T-helper 17 cell (primary cell): ENCODE results near the gene MT3. TPM values are rescaled to one million over a fixed set of nuclear protein-coding genes. Genes with fewer than 3 reads are reported as not detected.
A peak's percentile ranks its signal among the peaks of the same experiment; 100 is the strongest.

Experiments
- ATAC-seq: fragments of 150-1000 bp; cut with Tn5 transposase; 2 replicates; pipeline ENCODE4 v1.10.0; 2021; ENCODE audit warnings: mild to moderate bottlenecking, moderate library complexity
- DNase-seq, 3 donors: peaks; one replicate each; pipeline versions ENCODE4 v3.0.0 to v3.0.0-alpha.2; 2020 to 2021
- H3K9me3 ChIP-seq: one replicate; pipeline ENCODE4 v1.7.0; 2013; ENCODE audit warnings: low read length, mild to moderate bottlenecking; ENCODE audit not compliant: control insufficient read depth, poor library complexity, severe bottlenecking
- H3K27ac Mint-ChIP-seq: one replicate; pipeline ENCODE4 v1.8.0; 2022; ENCODE audit warnings: mild to moderate bottlenecking, moderate library complexity, mixed read lengths
- H3K27me3 Mint-ChIP-seq: one replicate; pipeline ENCODE4 v1.8.0; 2022; ENCODE audit warnings: mixed read lengths
- H3K36me3 Mint-ChIP-seq: one replicate; pipeline ENCODE4 v1.8.0; 2022; ENCODE audit warnings: low read depth, mixed read lengths
- H3K4me1 Mint-ChIP-seq: one replicate; pipeline ENCODE4 v1.8.0; 2022; ENCODE audit warnings: mild to moderate bottlenecking, mixed read lengths
- H3K4me3 Mint-ChIP-seq: one replicate; pipeline ENCODE4 v1.8.0; 2022; ENCODE audit warnings: mild to moderate bottlenecking, moderate library complexity, mixed read lengths
- total RNA-seq, 4 donors: library from RNA in 2 of 4; stranded (reverse) in 2 of 4; gene quantifications; one replicate each; pipeline ENCODE4 v1.2.3 and lab custom pipeline; 2022 to 2026

MT3 gene
- total RNA-seq, 2 donors from 2014 or later: not detected

DNA sequence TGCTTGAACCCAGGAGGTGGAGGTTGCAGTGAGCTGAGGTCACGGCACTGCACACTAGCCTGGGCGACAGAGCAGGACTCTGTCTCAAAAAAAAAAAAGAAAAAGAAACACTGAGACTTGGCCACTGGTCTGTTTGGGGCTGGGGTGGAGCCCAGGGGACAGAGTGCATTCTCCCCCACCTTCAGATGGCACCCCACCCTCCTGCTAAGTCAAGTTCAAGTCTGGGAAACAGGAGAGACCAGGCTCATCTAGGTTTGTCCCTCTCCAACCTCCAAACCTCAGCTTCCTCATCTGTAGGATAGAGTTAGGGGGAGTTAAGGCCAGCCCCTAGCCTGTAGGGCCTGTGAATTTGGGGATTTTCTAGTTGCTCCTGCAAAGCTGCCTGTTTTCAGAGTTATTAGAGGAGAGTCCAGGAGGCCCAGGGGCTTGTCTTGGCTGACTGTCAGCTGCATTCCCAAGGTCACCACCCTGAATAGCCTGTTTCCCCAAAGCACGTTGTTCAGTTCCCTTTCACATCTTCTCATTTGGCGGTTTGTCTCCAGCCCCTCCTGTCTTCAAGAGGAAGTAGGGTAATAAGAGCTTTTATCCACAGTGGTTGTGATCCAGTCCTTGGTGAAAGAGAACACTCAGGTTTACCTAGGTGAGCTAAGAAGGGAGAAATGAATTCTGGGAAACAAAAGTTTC is 2.2 kb downstream of the MT3 start:
- H3K9me3 ChIP-seq: no peaks in the 10 kb centered on the region
- H3K36me3 Mint-ChIP-seq: peaks cover 8% of the 10 kb centered on the region
- H3K27ac Mint-ChIP-seq: no peak overlapping the region
- peaks cover 45% of the 10 kb centered on the region for H3K27me3 Mint-ChIP-seq
- no peak for ATAC-seq
- no peak for DNase-seq
- no peak overlapping the region for H3K4me3 Mint-ChIP-seq
- H3K4me1 Mint-ChIP-seq: peaks cover 17% of the 10 kb centered on the region

DNA sequence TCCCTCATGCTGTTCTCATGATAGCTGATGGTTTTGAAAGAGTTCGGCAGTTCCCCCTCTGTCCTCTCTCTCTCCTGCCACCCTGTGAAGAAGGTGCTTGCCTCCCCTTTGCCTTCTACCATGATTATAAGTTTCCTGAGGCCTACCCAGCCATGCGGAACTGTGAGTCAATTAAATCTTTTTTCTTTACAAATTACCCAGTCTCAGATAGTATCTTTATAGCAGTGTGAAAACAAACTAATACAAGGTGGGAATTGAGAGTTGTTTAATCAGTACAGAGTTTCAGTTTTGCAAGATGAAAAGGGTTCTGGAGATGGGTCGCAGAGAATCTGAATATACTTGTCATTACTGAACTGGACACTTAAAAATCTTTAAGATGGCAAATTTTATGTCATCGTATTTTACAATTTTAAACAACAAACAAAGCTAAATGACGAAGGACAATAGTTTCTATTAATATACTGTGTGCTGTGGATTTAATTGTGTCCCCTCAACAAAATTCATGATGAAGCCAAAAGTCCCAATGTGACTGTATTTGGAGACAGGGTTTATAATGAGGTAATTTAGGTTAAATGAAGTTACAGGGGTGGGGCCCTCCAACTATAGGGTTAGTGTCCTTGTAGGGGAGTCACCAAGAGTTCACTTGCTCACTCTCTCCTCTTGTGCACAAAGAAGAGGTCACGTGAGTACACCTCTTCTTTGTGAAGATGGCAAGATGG is 4.4 kb downstream of the MT3 start:
- no peaks in the 10 kb centered on the region for H3K9me3 ChIP-seq
- Mint-ChIP-seq H3K27ac (no peak overlapping the region), H3K4me3 (no peak overlapping the region), H3K36me3 (peaks cover 4% of the 10 kb centered on the region), H3K27me3 (peaks cover 30% of the 10 kb centered on the region), H3K4me1 (peaks cover 17% of the 10 kb centered on the region)
- no peak for ATAC-seq
- no peak for DNase-seq

DNA sequence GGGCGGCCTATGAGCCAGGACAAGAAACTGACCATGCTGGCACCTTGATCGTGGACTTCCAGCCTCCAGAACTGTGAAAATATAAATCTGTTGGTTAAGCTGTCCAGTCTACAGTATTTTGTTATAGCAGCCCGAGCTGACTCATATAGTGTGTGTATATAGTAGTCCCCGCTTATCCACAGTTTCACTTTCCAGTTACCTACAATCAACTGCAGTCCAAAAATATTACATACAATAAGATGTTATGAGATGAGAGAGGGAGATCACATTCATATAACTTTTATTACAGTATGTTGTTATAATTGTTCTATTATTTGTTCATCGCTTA is 4.9 kb downstream of the MT3 start:
- H3K9me3 ChIP-seq: no peaks in the 10 kb centered on the region
- Mint-ChIP-seq H3K4me1 (peaks cover 14% of the 10 kb centered on the region), H3K27me3 (peaks cover 26% of the 10 kb centered on the region), H3K27ac (no peak overlapping the region), H3K4me3 (no peak overlapping the region), H3K36me3 (peaks cover 2% of the 10 kb centered on the region)
- no peak for DNase-seq
- no peak for ATAC-seq

DNA sequence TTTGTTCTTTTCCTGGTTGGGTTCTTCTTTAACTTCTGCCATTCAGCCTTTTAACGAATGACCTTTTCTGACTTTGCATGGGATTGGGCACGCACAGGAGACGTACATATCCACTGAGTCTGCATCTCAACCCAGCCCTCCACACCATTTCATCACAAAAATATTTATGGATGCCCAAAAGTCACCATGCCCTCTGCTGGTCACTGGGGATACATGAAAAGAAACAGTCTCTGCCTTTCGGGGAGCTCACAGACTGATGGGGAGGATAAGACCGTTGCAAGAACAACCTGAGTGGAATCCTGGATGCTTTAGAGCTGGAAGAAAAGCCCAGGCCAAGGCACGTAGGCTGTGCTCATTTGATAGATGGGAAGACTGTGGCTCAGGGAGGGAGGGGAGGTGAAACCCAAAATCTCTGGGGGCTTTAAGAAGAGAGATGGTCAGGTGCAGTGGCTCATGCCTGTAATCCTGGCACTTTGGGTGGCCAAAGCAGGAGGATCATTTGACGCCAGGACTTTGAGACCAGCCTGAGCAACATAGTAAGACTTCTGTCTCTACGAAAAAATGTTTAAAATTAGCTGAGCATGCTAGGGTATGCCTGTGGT is 11.2 kb downstream of the MT3 start:
- Mint-ChIP-seq H3K27me3 (peaks cover 22% of the 10 kb centered on the region), H3K4me1 (peaks cover 9% of the 10 kb centered on the region), H3K4me3 (no peak overlapping the region), H3K36me3 (peaks cover 4% of the 10 kb centered on the region), H3K27ac (no peak overlapping the region)
- ATAC-seq (peak; percentile 71), DNase-seq (no peak)
- H3K9me3 ChIP-seq: no peaks in the 10 kb centered on the region

DNA sequence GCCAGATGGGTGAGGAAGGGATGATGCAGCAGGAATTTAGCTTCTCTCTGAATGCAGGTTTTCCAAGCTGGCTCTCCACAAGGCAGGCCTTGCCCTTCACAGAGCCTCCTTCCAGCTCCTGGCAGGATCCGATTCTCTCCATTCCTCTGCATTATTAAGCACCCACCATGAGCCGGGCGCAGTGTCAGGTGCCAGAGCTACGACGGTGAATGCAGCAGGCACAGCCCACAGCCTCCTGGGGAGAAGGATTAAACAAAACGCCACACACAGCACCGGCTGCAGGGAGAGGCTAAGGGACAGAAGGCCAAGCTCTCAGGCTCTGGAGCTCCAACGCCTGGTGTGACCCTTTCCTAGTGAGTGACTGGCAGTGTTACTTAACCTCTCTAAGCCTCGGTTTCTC is 12.0 kb downstream of the MT3 start:
- peaks cover 9% of the 10 kb centered on the region for H3K4me1 Mint-ChIP-seq
- ATAC-seq (no peak), DNase-seq (no peak)
- H3K4me3 Mint-ChIP-seq: no peak overlapping the region
- peaks cover 22% of the 10 kb centered on the region for H3K27me3 Mint-ChIP-seq
- H3K36me3 Mint-ChIP-seq: peaks cover 4% of the 10 kb centered on the region
- no peaks in the 10 kb centered on the region for H3K9me3 ChIP-seq
- H3K27ac Mint-ChIP-seq: no peak overlapping the region

DNA sequence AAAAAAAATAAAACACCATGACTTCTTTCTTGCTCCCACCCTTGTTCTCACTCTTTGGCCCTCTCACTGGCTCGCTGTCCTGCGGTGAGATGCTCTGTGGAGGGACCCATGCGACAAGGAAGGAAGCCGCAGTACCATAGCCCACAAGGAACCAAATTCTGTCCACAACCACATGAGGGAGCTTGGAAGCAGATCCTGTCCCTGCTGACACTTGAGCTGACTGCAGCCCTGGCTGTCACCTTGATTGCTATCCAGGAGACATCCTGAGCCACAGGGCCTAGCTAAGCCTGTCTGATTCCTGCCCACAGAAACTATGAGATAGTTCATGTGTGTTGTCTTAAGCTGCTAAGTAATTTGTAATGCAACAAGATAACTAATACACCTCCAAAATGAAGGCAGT is 14.3 kb downstream of the MT3 start:
- H3K27me3 Mint-ChIP-seq: peaks cover 22% of the 10 kb centered on the region
- H3K4me1 Mint-ChIP-seq: peaks cover 21% of the 10 kb centered on the region
- no peaks in the 10 kb centered on the region for H3K9me3 ChIP-seq
- H3K27ac Mint-ChIP-seq: no peak overlapping the region
- H3K36me3 Mint-ChIP-seq: peaks cover 4% of the 10 kb centered on the region
- DNase-seq (no peak), ATAC-seq (no peak)
- H3K4me3 Mint-ChIP-seq: no peak overlapping the region

DNA sequence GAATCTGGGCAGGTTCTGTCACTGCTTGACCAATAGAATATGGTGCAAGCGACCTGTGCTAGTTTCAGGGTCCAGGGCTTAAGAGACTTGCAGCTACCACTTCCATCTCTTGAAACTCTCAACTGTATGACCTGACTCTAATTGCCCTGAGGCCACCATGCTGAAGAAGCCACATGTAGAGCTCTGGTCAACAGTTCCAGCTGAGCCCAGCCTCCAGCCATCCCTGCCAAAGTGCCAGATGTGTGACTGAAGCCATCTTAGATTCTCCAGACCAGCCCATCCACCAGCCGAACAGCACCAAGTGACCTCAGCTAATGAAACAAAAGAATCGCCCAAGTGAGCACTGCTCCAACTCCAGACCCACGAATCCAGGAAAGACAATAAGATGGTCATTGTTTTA is 15.6 kb downstream of the MT3 start:
- DNase-seq (no peak), ATAC-seq (no peak)
- Mint-ChIP-seq H3K4me3 (no peak overlapping the region), H3K27me3 (peaks cover 22% of the 10 kb centered on the region), H3K36me3 (peaks cover 4% of the 10 kb centered on the region), H3K4me1 (peaks cover 33% of the 10 kb centered on the region), H3K27ac (no peak overlapping the region)
- no peaks in the 10 kb centered on the region for H3K9me3 ChIP-seq

DNA sequence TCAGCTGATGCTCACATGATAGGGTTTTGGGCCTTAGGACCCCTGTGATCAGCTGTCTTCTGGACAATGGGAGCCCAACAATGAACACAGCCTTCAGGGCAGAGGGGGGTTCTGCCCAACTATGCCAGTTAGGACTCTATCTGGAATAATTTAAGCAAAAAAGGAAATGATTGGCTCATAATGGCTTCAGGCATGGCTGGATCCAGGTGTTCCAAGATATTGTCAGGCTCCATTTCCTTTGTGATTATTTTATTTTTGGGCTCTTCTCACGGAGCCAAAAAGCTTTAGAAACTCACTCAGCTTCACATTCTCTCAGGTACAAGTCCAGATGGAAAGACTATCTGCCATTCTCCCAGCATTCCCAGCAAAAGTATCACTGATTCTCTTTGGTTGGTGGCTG is 16.1 kb downstream of the MT3 start:
- Mint-ChIP-seq H3K27ac (no peak overlapping the region), H3K27me3 (peaks cover 16% of the 10 kb centered on the region), H3K4me3 (no peak overlapping the region), H3K4me1 (peaks cover 34% of the 10 kb centered on the region), H3K36me3 (peaks cover under 1% of the 10 kb centered on the region)
- ATAC-seq: no peak
- no peaks in the 10 kb centered on the region for H3K9me3 ChIP-seq
- DNase-seq: no peak

DNA sequence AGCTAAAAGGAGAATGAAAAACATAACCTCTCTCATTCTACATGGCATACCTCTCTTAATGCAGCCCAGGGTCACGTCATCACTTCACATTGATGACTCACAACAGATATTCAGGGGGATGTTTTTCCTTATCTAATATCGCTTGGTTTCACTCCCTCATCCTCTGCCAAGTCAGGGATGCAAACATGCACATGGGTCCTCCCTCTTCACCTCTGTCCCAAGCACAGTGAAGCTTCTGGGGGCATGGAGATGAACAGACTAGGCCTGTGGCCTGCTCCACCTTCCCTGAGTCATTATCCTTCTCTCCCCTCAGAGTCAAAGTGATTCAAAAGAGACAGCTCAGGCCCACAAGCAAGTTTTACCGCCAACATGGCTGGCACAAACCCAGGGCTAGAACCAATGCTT is 16.7 kb downstream of the MT3 start:
- DNase-seq (no peak), ATAC-seq (no peak)
- no peaks in the 10 kb centered on the region for H3K9me3 ChIP-seq
- Mint-ChIP-seq H3K27me3 (peaks cover 10% of the 10 kb centered on the region), H3K27ac (peak overlapping the region; percentile 62), H3K4me1 (peaks cover 36% of the 10 kb centered on the region), H3K36me3 (no peaks in the 10 kb centered on the region), H3K4me3 (no peak overlapping the region)

DNA sequence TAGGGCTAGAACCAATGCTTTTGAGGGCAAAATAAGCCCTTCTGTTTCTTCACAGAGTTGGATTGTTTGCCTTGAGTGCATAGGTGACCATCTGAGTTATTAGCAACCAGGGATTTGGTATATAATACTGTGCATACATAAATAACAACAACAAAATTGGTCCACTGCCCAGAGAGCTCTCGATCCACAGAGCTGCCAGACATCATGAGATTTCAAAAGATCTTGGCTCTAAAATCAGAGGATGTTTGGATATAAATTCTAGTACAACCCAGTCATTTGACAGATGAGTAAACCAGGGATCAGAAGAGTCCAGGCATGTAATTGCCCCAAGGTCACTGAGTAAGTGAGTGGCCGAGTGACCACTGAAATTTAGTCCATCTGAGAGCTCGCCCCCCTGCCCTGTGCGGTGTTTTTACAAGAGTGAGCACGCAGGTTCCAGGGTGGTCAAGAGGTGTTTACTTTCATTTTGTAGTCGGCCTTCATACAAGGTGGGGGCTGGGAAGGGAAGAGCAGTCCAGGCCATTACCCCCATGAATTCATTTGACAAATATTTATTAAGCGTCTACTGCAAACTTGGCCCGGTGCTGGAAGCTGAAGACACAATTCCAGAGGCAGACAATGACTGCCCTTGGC is 17.3 kb downstream of the MT3 start:
- H3K36me3 Mint-ChIP-seq: no peaks in the 10 kb centered on the region
- peaks cover 40% of the 10 kb centered on the region for H3K4me1 Mint-ChIP-seq
- ATAC-seq: no peak
- H3K27me3 Mint-ChIP-seq: peaks cover 5% of the 10 kb centered on the region
- H3K9me3 ChIP-seq: no peaks in the 10 kb centered on the region
- peak overlapping the region; percentile 62 for H3K27ac Mint-ChIP-seq
- DNase-seq: no peak
- peak overlapping the region; percentile 50 for H3K4me3 Mint-ChIP-seq

DNA sequence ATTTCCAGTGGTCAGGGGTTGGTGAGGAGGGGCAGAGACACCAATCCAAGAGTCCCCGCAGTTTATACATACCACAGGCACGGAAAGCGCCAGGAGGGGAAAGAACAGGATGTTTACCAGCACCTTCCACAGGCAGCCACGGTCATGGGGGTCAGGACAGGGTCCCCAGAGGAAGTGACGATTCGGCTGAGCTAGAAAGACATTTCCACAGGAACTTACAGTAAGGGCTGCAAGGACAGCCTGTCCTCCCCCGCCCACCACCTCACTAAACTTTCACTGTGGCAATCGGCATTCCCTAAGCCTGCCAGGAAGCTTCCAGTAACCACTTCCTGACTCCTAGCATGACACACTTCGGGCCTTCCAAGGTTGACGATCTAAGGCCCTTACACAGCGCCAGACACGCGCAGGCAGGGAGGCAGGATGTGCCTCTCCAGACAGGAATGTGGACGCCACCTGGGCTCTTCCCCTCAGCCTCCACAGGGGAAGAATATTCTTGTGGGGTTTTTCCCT is 17.8 kb downstream of the MT3 start:
- H3K4me1 Mint-ChIP-seq: peaks cover 41% of the 10 kb centered on the region
- H3K4me3 Mint-ChIP-seq: peak overlapping the region; percentile 97
- ATAC-seq: no peak
- no peaks in the 10 kb centered on the region for H3K9me3 ChIP-seq
- peaks cover 1% of the 10 kb centered on the region for H3K27me3 Mint-ChIP-seq
- peak overlapping the region; percentile 97 for H3K27ac Mint-ChIP-seq
- no peaks in the 10 kb centered on the region for H3K36me3 Mint-ChIP-seq
- no peak for DNase-seq

DNA sequence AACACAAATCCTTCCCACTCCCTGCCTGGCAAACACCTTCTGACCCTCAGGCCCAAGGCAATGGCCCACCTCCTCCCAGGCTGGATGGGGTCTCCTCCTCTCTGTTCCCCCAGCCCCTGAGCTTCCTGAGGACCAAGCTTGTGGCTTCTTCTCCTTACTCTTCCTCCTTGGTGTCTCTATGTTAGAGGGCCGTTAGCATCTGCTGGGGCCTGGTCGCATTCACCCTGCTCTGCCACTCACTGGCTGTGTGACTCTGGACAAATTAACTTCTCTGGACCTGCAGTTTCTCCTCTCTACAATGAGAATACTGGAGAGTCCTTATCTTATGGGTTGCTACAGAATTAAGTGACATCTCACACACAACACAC is 18.3 kb downstream of the MT3 start:
- ATAC-seq: no peak
- Mint-ChIP-seq H3K36me3 (no peaks in the 10 kb centered on the region), H3K4me1 (peaks cover 41% of the 10 kb centered on the region), H3K4me3 (peak overlapping the region; percentile 97), H3K27ac (peak overlapping the region; percentile 97), H3K27me3 (no peaks in the 10 kb centered on the region)
- DNase-seq: no peak
- H3K9me3 ChIP-seq: no peaks in the 10 kb centered on the region
